Posterior cingulate gyrus (tissue), 11 donors: ENCODE data around the gene SLC25A52.
A peak's percentile ranks its signal among the peaks of the same experiment; 100 is the strongest.
"Not testable (repeated sequence)": the region's sequence is repeated elsewhere in the genome, so short reads cannot be mapped to it uniquely, and the experiment has no call there.

Source experiments
- DNase-seq, 10 donors: peaks; one replicate each; pipeline versions ENCODE4 v3.0.0 to v3.0.0-alpha.2; 2020 to 2021; ENCODE audit warnings: mixed read lengths in 3 of 10
- intact Hi-C: fragments of 100-400 bp; cut with DNase I; formaldehyde crosslinking; loops from one replicate; pipeline ENCODE4 v1.15.1; 2023

SLC25A52 gene

GRCh38 chr18:31741097-31741735 lies 19.5 kb downstream of the SLC25A52 start:
- intact Hi-C loops, result loop anchor here (2.0 to 5.0 kb wide), 2 partner anchors 76 to 236 kb away; no protein-coding TSS in a partner anchor
- DNase-seq, result peak in 4 of 10 donors; percentile 25 to 45 (median 31)

DNA sequence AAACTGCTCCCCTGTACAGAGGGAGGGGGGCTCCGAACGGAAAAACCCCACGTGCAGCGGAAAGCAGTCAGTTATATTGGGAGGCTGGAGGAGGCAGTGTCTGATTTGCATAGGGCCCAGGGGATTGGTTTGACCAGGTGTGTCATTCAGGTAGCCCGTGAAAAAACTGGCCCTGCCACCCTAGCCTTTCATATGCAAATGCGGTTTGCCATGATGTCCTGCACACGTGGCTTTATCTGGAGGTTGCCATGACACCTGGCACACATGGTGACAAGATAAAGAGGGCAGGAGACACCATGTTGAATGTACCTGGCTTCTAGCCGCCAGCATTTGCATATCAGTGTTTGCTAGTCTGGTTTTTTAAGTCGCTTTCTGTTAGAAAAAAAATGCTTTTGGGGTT lies 20.5 kb downstream of the SLC25A52 start:
- intact Hi-C loops, result loop anchor here (2.0 to 5.0 kb wide), 2 partner anchors 77 to 237 kb away; no protein-coding TSS in a partner anchor

GRCh38 chr18:31739651-31740050 lies 21.0 kb downstream of the SLC25A52 start:
- DNase-seq, result no peak
- intact Hi-C loops, result loop anchor here (2.0 to 5.0 kb wide), 2 partner anchors 78 to 237 kb away; no protein-coding TSS in a partner anchor

More for the DNA sequence above, 20.5 kb downstream of the SLC25A52 start:
- no peak for DNase-seq

- intact Hi-C loops, result no loop called here
Observed at GRCh38 chr18:31738460-31739407, 21.9 kb downstream of the SLC25A52 start.

GRCh38 chr18:31736630-31737029 lies 24.1 kb downstream of the SLC25A52 start:
- no peak for DNase-seq
- intact Hi-C loops, result no loop called here

More at GRCh38 chr18:31738460-31739407, 21.9 kb downstream of the SLC25A52 start:
- DNase-seq, result no peak

- intact Hi-C loops, result no loop called here
- no peak for DNase-seq
Observed at GRCh38 chr18:31731628-31732027, 29.1 kb downstream of the SLC25A52 start.

DNA sequence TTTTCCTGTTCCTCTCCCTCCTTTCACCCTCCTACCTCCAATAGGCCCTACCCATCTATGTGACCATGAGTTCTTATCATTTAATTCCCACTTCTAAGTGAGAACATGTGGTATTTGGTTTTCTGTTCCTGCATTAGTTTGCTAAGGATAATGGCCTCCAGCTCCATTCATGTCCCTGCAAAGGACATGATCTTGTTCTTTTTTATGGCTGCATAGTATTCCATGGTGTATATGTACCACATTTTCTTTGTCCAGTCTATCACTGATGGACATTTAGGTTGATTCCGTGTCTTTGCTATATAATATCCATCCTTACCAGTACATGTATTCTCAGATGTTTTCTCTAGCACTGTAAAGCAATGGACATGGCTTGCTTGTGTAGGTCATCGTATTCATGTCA lies 31.5 kb downstream of the SLC25A52 start:
- intact Hi-C loops, result not testable (repeated sequence)

DNA sequence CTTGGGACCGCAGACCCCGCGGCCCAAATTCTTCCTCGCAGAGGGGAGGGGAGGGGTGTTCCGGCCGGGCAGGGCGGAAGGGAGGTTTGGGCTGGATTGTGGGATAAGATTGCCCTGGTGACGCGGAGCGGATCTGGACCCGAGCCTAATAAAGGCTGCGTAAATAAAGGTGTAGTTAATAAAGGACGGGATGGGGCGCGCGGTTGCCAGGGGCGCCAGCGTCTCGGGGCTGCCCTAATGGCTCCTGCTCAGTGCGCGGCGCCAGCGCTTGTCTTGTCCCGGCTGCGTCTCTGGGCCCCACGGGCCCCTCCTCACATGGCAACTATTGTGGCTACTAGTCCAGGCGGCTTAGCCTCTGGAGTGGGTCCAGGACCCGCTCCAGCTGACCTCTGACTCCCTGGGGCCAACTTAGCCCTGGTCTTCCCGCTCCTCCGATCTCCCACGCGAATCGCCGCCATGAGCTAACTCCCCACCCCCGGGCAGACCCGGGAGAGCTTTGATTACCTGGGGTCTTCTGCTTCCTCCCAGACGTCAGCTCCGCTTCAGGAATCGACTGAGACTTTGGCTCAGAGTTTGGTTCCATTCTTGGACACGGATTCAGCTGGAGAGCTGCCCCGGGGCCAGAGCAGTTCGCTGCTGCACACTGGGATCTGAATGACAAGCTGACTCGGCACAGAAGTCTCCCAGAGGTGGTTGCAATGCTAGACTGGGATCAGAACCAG lies 36.5 kb downstream of the SLC25A52 start:
- intact Hi-C loops, result no loop called here
- peak in 4 of 10 donors; percentile 16 to 86 (median 34) for DNase-seq

More for the DNA sequence above, 31.5 kb downstream of the SLC25A52 start:
- DNase-seq, result not testable (repeated sequence)

- intact Hi-C loops, result no loop called here
- no peak for DNase-seq
Observed at GRCh38 chr18:31723639-31723989, 37.1 kb downstream of the SLC25A52 start.

GRCh38 chr18:31722369-31722957 lies 38.2 kb downstream of the SLC25A52 start:
- intact Hi-C loops, result loop anchor here (1.0 kb wide), 1 partner anchor 166 kb away; no protein-coding TSS in a partner anchor

GRCh38 chr18:31721601-31722000 lies 39.1 kb downstream of the SLC25A52 start:
- intact Hi-C loops, result no loop called here
- DNase-seq, result no peak

More at GRCh38 chr18:31722369-31722957, 38.2 kb downstream of the SLC25A52 start:
- peak; percentile 51 to 96 (median 82) for DNase-seq

- no peak for DNase-seq
- intact Hi-C loops, result no loop called here
Observed at GRCh38 chr18:31720867-31721266, 39.8 kb downstream of the SLC25A52 start.

- DNase-seq, result no peak
- intact Hi-C loops, result no loop called here
Observed at GRCh38 chr18:31719363-31720006, 41.2 kb downstream of the SLC25A52 start.

DNA sequence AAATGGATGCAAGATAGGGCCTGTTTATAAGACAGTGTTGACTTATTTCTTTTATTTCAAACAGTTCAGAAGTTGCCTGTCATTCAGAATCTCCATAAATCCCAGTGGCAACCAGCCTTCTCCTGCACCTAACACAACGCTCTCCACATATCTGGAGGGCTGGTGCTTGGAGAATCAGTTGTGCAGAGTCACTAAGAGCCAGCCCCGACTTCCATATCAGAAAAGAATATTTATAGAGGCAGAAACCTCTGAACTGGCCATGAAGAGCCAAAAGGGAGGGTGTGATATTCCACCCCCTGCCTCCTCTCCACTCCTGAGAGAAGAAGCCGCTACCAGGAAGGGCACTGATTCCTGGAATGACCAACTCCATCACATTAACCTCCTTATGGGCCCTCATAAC lies 42.3 kb downstream of the SLC25A52 start:
- DNase-seq, result no peak

DNA sequence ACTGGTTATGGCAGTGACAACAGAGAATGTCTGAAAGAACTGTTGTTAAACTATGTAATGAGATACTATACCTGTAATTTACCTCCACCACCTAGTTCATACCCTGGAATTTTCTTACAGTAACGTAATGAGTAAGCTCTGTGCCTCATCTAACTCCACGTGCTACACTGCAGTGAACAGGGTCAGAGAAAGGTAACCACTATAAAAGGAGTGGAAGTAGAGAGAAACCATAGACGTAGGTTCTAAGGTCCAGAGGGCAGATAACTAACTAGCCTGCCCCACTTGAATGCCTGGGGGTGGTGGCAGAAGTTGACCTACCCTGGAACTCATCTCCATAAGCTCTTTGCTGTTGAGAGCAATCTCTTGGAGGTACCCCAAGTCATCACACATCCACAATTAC lies 44.3 kb downstream of the SLC25A52 start:
- DNase-seq, result no peak
- intact Hi-C loops, result no loop called here

More for the DNA sequence above, 42.3 kb downstream of the SLC25A52 start:
- intact Hi-C loops, result no loop called here

GRCh38 chr18:31711365-31712172 lies 49.1 kb downstream of the SLC25A52 start:
- intact Hi-C loops, result no loop called here
- no peak for DNase-seq

DNA sequence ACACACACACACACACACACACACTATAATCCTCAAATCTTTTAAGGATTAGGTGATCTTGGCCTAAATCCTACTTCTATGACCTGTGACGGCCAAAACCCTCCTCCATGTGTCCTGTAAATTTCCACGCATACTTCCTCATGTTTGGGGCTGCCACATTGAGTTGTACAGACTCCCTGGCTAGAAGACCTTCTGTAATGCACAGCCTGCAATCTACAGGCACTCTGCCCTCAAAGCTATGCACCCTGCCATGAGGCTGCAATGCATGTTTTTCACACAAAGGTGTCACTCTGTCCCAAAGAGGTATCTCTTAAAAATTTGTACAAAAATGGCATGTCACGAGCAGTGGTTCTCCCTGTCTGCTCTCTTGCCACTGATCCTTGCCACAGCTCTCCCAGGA lies 49.9 kb downstream of the SLC25A52 start:
- intact Hi-C loops, result no loop called here

More for the DNA sequence above, 49.9 kb downstream of the SLC25A52 start:
- DNase-seq, result no peak
